ENCODE data around the gene WDPCP.
"Not testable (repeated sequence)": the region's sequence is repeated elsewhere in the genome, so short reads cannot be mapped to it uniquely, and the experiment has no call there.

WDPCP gene

GRCh38 chr2:63242747-63243146, 345.5 kb downstream of the WDPCP start:
- H3K36me3 Mint-ChIP-seq (ENCODE audit: low read depth), result no peaks in the 10 kb centered on the region
- H3K9me3 Mint-ChIP-seq, result no peaks in the 10 kb centered on the region
- intact Hi-C loops (cut with micrococcal nuclease), result no loop called here
- H3K27me3 Mint-ChIP-seq, result no peaks in the 10 kb centered on the region
- H3K27ac Mint-ChIP-seq, result no peak overlapping the region
- H3K4me3 Mint-ChIP-seq, result no peak overlapping the region
- H3K4me1 Mint-ChIP-seq (ENCODE audit: low read depth), result no peaks in the 10 kb centered on the region

DNA sequence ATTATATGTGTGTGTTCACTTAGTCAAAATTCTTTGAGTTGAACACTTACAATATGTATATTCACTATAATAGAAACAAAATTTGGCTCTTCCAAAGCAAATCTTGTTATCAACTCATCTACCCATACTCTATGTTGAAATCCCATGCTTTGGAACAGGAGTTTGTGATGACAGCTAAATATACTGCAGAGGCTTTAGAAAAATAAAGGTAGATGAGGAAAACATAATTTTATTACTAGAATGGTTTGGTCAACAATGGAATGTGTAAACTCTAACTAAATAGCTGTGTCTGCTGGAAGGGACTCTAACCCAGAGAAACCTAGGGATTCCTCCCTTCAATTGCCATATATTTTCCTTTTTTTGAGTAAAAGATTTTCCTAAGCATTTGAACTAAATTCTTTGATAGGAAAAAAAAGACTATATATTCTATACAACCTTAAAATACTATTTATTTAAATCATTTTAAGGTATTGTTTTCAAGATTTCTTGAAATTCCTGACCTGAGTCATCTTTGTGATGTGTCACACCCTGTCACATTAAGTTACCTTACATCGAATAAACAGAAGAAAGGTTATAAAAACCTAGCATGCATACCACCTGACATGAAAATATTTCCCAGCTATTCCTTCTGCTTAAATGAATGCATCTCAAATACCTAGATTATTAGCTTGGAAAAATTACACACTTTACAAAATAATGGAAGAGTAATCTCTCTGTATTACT, 362.2 kb downstream of the WDPCP start:
- intact Hi-C loops (cut with micrococcal nuclease), result no loop called here
- no peaks in the 10 kb centered on the region for H3K27me3 Mint-ChIP-seq
- H3K9me3 Mint-ChIP-seq, result peaks cover 6% of the 10 kb centered on the region
- no peak overlapping the region for H3K4me3 Mint-ChIP-seq
- no peak overlapping the region for H3K27ac Mint-ChIP-seq
- H3K36me3 Mint-ChIP-seq (ENCODE audit: low read depth), result no peaks in the 10 kb centered on the region
- no peaks in the 10 kb centered on the region for H3K4me1 Mint-ChIP-seq (ENCODE audit: low read depth)

DNA sequence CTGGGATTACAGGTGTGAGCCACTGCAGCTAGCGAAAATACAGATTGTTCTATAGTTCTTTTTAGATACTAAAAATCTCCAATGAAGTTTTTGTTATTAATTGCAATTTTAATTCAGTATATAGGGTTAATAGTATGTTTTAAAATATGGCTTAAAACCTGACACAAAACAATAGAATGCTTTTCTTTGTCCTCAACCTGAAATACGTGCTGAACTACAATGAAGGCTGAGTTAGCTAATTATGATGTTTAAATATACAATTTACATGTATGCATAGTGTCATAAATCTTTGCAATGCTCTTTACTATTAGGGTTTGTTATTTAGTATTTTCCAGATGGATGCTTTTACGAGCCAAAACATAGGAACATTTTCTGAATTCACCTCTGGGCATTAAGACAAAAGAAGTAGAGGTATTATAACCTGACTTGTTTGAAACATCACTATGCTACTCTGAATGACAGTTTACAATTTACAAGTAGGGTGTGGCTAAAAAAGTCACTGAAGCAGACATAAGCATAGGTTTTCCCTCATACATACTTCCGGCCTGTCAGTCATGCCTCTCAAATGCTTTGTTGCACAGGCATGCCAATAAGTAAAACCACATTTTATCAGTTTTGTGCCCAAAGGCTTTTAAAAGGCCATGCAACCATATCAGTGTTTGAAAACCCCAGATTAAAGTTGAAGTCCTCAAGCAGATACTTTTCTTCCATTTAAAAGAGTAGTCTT, 369.3 kb downstream of the WDPCP start:
- intact Hi-C loops (cut with micrococcal nuclease), result no loop called here
- H3K36me3 Mint-ChIP-seq (ENCODE audit: low read depth), result no peaks in the 10 kb centered on the region
- H3K27ac Mint-ChIP-seq, result no peak overlapping the region
- no peaks in the 10 kb centered on the region for H3K27me3 Mint-ChIP-seq
- no peak overlapping the region for H3K4me3 Mint-ChIP-seq
- H3K9me3 Mint-ChIP-seq, result peaks cover 12% of the 10 kb centered on the region
- H3K4me1 Mint-ChIP-seq (ENCODE audit: low read depth), result no peaks in the 10 kb centered on the region

DNA sequence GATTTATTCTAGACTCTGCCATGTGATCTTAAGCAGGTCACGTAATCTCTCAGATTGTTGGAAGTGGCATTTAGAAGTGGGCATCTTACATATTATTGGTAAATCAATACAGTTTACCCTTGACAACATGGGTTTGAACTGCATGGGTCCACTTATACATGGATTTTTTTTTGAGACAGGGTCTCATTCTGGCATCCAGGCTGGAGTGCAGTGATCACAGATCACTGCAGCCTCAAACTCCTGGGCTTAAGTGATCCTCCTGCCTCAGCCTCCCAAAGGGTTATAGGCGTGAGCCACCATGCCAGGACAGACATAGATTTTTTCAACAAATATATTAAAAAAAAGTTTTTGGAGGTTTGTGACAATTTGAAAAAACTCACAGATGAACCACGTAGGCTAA, 393.0 kb downstream of the WDPCP start:
- peaks cover 12% of the 10 kb centered on the region for H3K9me3 Mint-ChIP-seq
- H3K27ac Mint-ChIP-seq, result no peak overlapping the region
- intact Hi-C loops (cut with micrococcal nuclease), result no loop called here
- no peaks in the 10 kb centered on the region for H3K27me3 Mint-ChIP-seq
- H3K4me1 Mint-ChIP-seq (ENCODE audit: low read depth), result no peaks in the 10 kb centered on the region
- H3K4me3 Mint-ChIP-seq, result no peak overlapping the region
- H3K36me3 Mint-ChIP-seq (ENCODE audit: low read depth), result no peaks in the 10 kb centered on the region

DNA sequence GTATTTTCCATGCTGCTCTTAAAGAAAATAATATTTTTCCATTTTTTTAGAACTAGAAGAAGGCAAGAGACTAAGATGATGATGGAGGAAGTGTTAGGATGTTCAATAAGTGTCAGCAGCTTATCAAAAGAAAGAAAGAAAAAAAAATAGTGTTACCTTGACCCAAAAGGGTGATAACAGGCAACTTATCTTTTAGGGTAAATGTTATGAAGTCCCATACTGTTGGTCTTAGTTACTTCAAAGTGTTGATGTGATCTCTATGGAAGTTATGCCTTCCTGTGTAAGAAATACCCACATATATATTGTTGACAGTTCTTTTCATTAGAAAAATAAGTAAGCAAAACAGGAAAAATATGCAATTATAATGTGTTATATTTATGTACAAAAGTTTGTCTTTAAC, 394.1 kb downstream of the WDPCP start:
- Mint-ChIP-seq H3K4me3 (no peak overlapping the region), H3K9me3 (peaks cover 19% of the 10 kb centered on the region), H3K36me3 (ENCODE audit: low read depth) (no peaks in the 10 kb centered on the region), H3K4me1 (ENCODE audit: low read depth) (no peaks in the 10 kb centered on the region), H3K27ac (no peak overlapping the region), H3K27me3 (no peaks in the 10 kb centered on the region)
- intact Hi-C loops (cut with micrococcal nuclease), result no loop called here

- Mint-ChIP-seq H3K27me3 (no peaks in the 10 kb centered on the region), H3K27ac (no peak overlapping the region), H3K4me1 (ENCODE audit: low read depth) (no peaks in the 10 kb centered on the region), H3K36me3 (ENCODE audit: low read depth) (no peaks in the 10 kb centered on the region), H3K4me3 (no peak overlapping the region), H3K9me3 (peaks cover 23% of the 10 kb centered on the region)
- intact Hi-C loops (cut with micrococcal nuclease), result no loop called here
Measured at GRCh38 chr2:63192889-63193774, 395.1 kb downstream of the WDPCP start.

GRCh38 chr2:63192169-63192888, 395.9 kb downstream of the WDPCP start:
- H3K36me3 Mint-ChIP-seq (ENCODE audit: low read depth), result no peaks in the 10 kb centered on the region
- no peaks in the 10 kb centered on the region for H3K4me1 Mint-ChIP-seq (ENCODE audit: low read depth)
- no peaks in the 10 kb centered on the region for H3K27me3 Mint-ChIP-seq

DNA sequence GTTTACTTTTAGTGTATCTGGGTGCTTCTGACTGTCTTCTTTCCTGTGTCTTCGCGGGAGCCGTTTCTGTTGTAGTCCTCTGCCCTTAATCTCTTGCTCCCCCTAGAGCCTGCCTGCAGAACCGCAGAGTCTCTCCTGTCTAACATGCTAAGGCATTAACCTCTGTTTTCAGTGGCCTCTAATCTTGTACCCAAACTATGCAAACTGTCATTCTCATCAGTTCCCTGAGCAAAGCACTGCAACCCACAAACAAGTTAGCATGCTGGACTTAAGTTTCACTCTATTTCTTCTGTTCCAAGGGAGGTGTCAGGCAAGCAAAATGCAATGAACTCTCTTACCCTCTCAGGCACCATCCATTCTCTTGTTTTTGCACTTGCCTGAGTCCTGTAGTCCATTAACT, 399.3 kb downstream of the WDPCP start:
- H3K4me1 Mint-ChIP-seq (ENCODE audit: low read depth), result no peaks in the 10 kb centered on the region
- H3K27ac Mint-ChIP-seq, result no peak overlapping the region
- H3K36me3 Mint-ChIP-seq (ENCODE audit: low read depth), result no peaks in the 10 kb centered on the region
- intact Hi-C loops (cut with micrococcal nuclease), result no loop called here
- no peaks in the 10 kb centered on the region for H3K27me3 Mint-ChIP-seq
- H3K9me3 Mint-ChIP-seq, result peaks cover 51% of the 10 kb centered on the region
- H3K4me3 Mint-ChIP-seq, result no peak overlapping the region

More at GRCh38 chr2:63192169-63192888, 395.9 kb downstream of the WDPCP start:
- Mint-ChIP-seq H3K27ac (no peak overlapping the region), H3K4me3 (no peak overlapping the region), H3K9me3 (peaks cover 30% of the 10 kb centered on the region)
- intact Hi-C loops (cut with micrococcal nuclease), result no loop called here

- Mint-ChIP-seq H3K4me3 (no peak overlapping the region), H3K9me3 (peaks cover 54% of the 10 kb centered on the region), H3K4me1 (ENCODE audit: low read depth) (no peaks in the 10 kb centered on the region), H3K27me3 (no peaks in the 10 kb centered on the region), H3K36me3 (ENCODE audit: low read depth) (no peaks in the 10 kb centered on the region), H3K27ac (no peak overlapping the region)
- intact Hi-C loops (cut with micrococcal nuclease), result no loop called here
Measured at GRCh38 chr2:63186331-63186730, 401.9 kb downstream of the WDPCP start.

DNA sequence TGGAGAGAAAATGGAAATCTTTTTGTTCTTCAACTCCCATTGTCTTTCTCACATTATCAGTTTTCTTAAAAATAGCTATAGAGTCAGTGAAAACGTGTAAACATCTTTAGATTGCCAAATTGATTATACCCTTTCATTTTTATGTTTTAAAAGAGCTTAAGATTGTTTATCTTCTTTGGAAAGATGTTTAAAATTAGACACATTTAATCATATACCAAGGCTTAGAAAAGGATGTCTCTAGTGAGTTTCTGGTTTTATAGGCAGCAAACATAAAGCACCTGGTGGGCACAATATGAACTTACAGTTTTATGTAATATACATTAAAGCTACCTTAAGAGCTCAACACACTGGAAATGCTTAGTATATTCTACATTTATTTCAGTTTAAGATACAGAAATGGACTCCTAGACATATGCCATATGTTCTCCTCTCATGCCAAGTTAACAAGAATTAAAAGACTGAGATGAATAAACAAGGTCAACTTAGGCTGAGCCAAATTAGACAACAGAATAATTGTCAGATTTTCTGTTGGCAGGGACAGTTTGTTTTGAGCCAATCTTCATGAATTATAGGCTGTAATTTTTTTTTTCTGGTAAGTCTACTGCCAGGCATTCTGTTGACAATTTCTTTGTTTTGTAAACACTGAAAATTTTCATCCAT, 425.0 kb downstream of the WDPCP start:
- H3K4me1 Mint-ChIP-seq (ENCODE audit: low read depth), result no peaks in the 10 kb centered on the region
- H3K9me3 Mint-ChIP-seq, result peaks cover 13% of the 10 kb centered on the region
- intact Hi-C loops (cut with micrococcal nuclease), result no loop called here

GRCh38 chr2:63159262-63159661, 429.0 kb downstream of the WDPCP start:
- Mint-ChIP-seq H3K36me3 (ENCODE audit: low read depth) (no peaks in the 10 kb centered on the region), H3K4me3 (no peak overlapping the region), H3K9me3 (no peaks in the 10 kb centered on the region), H3K4me1 (ENCODE audit: low read depth) (no peaks in the 10 kb centered on the region), H3K27me3 (no peaks in the 10 kb centered on the region), H3K27ac (no peak overlapping the region)
- intact Hi-C loops (cut with micrococcal nuclease), result no loop called here

More for the DNA sequence above, 425.0 kb downstream of the WDPCP start:
- Mint-ChIP-seq H3K27me3 (no peaks in the 10 kb centered on the region), H3K27ac (no peak overlapping the region), H3K4me3 (no peak overlapping the region), H3K36me3 (ENCODE audit: low read depth) (peaks cover 6% of the 10 kb centered on the region)

GRCh38 chr2:63136683-63137082, 451.6 kb downstream of the WDPCP start:
- H3K4me3 Mint-ChIP-seq; H3K36me3 Mint-ChIP-seq (ENCODE audit: low read depth): not testable (repeated sequence)

GRCh38 chr2:63132020-63132419, 456.3 kb downstream of the WDPCP start:
- no peaks in the 10 kb centered on the region for H3K27me3 Mint-ChIP-seq
- H3K36me3 Mint-ChIP-seq (ENCODE audit: low read depth), result no peaks in the 10 kb centered on the region
- no peak overlapping the region for H3K4me3 Mint-ChIP-seq
- intact Hi-C loops (cut with micrococcal nuclease), result no loop called here
- no peak overlapping the region for H3K27ac Mint-ChIP-seq
- peaks cover 61% of the 10 kb centered on the region for H3K9me3 Mint-ChIP-seq
- H3K4me1 Mint-ChIP-seq (ENCODE audit: low read depth), result no peaks in the 10 kb centered on the region

More at GRCh38 chr2:63136683-63137082, 451.6 kb downstream of the WDPCP start:
- H3K4me1 Mint-ChIP-seq (ENCODE audit: low read depth); H3K27me3 Mint-ChIP-seq; H3K27ac Mint-ChIP-seq; intact Hi-C loops (cut with micrococcal nuclease): not testable (repeated sequence)
- H3K9me3 Mint-ChIP-seq, result peaks cover 72% of the 10 kb centered on the region
